T-helper 1 cell treated with Interleukin-12 subunit alpha and Interleukin-12 subunit beta and Interleukin-4 antibody, amounts not matched to agents 30 μg/mL and 1 μg/mL, for 36 hours (primary cell): Measurements from ENCODE around the gene USP7.
A peak's percentile ranks its signal among the peaks of the same experiment; 100 is the strongest.
"Not testable (repeated sequence)": the region's sequence is repeated elsewhere in the genome, so short reads cannot be mapped to it uniquely, and the experiment has no call there.

Experiments
- H3K27ac Mint-ChIP-seq: one replicate; pipeline ENCODE4 v1.8.0; 2021; ENCODE audit warnings: mild to moderate bottlenecking, mixed read lengths
- H3K27me3 Mint-ChIP-seq: one replicate; pipeline ENCODE4 v1.8.0; 2021; ENCODE audit warnings: low read depth, mixed read lengths
- H3K36me3 Mint-ChIP-seq: one replicate; pipeline ENCODE4 v1.8.0; 2021; ENCODE audit warnings: low read depth, mixed read lengths
- H3K4me1 Mint-ChIP-seq: one replicate; pipeline ENCODE4 v1.8.0; 2021; ENCODE audit warnings: low read depth, mixed read lengths
- H3K4me3 Mint-ChIP-seq: one replicate; pipeline ENCODE4 v1.8.0; 2021; ENCODE audit warnings: mild to moderate bottlenecking, moderate library complexity, mixed read lengths
- H3K9me3 Mint-ChIP-seq: one replicate; pipeline ENCODE4 v1.8.0; 2021; ENCODE audit warnings: mixed read lengths

Gene USP7

DNA sequence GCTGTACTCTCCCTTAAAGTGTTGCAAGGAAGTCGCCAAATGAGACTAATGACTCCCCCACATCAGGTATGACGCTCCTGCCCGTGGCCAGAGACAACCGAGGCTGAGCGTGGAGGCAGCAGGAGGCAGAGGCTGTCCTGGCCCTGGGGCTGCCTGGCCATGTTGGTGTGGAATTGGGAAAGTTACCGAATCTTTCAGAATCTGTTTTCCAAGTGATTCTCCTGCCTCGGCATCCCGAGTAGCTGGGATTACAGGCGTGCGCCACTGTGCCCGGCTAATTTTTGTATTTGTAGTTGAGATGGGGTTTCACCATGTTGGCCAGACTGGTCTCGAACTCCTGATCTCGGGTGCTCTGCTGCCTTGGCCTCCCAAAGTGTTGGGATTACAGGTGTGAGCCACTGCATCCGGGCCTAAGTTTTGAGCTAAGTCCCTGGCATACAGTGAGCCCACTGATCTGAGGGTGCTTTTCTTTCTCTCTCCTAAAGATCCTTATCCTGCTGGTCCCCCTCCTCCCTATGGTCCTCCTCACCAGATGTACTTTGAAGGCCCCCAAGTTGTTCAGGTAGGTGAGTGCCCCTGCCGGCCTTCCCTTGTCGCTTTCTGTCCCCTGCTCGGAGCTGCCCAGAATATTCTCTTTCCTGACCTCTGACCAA is 80.9 kb downstream of the USP7 start:
- H3K27me3 Mint-ChIP-seq, result no peaks in the 10 kb centered on the region
- H3K36me3 Mint-ChIP-seq, result peaks cover 7% of the 10 kb centered on the region
- H3K9me3 Mint-ChIP-seq, result no peaks in the 10 kb centered on the region
- no peak overlapping the region for H3K27ac Mint-ChIP-seq
- no peak overlapping the region for H3K4me3 Mint-ChIP-seq
- peaks cover 9% of the 10 kb centered on the region for H3K4me1 Mint-ChIP-seq

DNA sequence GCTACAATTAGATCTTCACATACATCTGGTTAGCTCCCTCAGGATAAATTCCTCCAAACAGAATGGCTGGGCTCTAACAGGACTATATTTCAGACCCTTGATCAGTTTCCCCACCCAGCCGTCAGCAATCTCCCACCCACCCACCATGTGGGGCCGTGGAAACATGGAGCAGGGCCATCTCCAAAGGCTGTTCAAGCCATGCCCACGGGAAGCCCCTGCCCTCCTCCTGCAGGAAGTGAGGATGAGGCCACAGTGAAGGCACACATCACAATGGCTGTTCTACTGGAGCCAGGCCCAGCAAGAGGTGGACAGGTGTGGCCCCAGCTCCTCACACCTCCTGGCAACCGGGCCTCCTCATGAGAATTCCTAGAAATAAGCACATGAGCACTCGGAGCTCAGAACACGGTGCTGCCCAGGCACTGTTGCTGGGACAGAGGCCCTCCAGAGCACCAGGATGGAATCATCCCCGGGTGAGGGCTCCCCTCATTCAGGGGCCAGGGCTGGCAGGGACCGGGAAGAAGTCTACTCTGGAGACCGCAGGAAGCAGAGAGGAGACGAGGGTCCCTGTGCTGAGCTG is 81.6 kb downstream of the USP7 start, which contains the start of gene LITAFD:
Gene LITAFD, plus strand, starts transcription at position 311 of the 577 bp plus-strand sequence. CDS start 2,005 bp downstream, outside the sequence.
- Mint-ChIP-seq H3K4me3 (no peak within 1 kb of the TSS), H3K27me3 (no peaks in the 10 kb centered on the region), H3K9me3 (no peaks in the 10 kb centered on the region), H3K36me3 (peaks cover 4% of the 10 kb centered on the region), H3K27ac (no peak within 1 kb of the TSS), H3K4me1 (peaks cover 10% of the 10 kb centered on the region)

- Mint-ChIP-seq H3K27me3 (no peaks in the 10 kb centered on the region), H3K4me3 (no peak overlapping the region), H3K27ac (no peak overlapping the region), H3K9me3 (no peaks in the 10 kb centered on the region), H3K4me1 (peaks cover 10% of the 10 kb centered on the region), H3K36me3 (no peaks in the 10 kb centered on the region)
These were observed 82.7 kb downstream of the USP7 start for GRCh38 chr16:8880839-8881510.

GRCh38 chr16:8878523-8878911 is 85.2 kb downstream of the USP7 start:
- no peak overlapping the region for H3K4me3 Mint-ChIP-seq
- H3K27me3 Mint-ChIP-seq, result no peaks in the 10 kb centered on the region
- H3K27ac Mint-ChIP-seq, result no peak overlapping the region
- H3K9me3 Mint-ChIP-seq, result no peaks in the 10 kb centered on the region
- H3K4me1 Mint-ChIP-seq, result peaks cover 13% of the 10 kb centered on the region
- H3K36me3 Mint-ChIP-seq, result no peaks in the 10 kb centered on the region

GRCh38 chr16:8877894-8878522 is 85.7 kb downstream of the USP7 start:
- H3K27ac Mint-ChIP-seq, result no peak overlapping the region
- no peaks in the 10 kb centered on the region for H3K36me3 Mint-ChIP-seq
- no peaks in the 10 kb centered on the region for H3K27me3 Mint-ChIP-seq
- no peak overlapping the region for H3K4me3 Mint-ChIP-seq
- no peaks in the 10 kb centered on the region for H3K9me3 Mint-ChIP-seq
- peaks cover 13% of the 10 kb centered on the region for H3K4me1 Mint-ChIP-seq

DNA sequence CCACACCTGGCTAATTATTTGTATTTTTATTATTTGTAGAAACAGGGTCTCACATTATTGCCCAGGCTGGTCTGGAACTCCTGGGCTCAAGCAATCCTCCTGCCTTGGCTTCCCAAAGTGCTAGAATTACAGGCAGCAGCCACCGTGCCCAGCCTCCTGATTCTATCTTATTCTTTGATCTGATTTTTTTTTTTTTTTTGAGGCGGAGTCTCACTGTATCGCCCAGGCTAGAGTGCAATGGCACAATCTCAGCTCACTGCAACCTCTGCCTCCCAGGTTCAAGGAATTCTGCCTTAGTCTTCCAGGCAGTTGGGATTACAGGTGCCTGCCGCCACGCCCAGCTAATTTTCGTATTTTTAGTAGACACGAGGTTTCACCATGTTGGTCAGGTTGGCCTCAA is 88.4 kb downstream of the USP7 start:
- not testable (repeated sequence) for H3K9me3 Mint-ChIP-seq, H3K27me3 Mint-ChIP-seq, H3K36me3 Mint-ChIP-seq, H3K27ac Mint-ChIP-seq, H3K4me3 Mint-ChIP-seq
- peaks cover 20% of the 10 kb centered on the region for H3K4me1 Mint-ChIP-seq

DNA sequence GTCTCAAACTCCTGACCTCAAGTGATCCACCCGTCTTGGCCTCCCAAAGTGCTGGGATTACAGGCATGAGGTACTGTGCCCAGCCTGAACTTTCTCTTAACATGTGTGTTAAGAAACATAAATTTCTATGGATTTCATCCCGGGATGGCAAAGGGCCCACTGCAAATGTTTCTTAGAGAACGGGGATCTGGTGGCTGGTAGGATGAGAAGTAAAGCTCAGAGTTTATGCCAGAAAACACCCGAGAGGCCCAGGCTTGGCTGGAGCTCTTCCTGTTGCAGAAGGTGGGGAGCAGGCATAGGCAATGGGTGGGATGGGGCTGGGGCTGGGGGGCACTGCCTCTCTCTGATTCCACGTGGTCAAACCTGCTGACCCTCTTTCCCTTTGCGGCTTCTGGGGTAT is 89.3 kb downstream of the USP7 start:
- H3K27ac Mint-ChIP-seq, result no peak overlapping the region
- no peaks in the 10 kb centered on the region for H3K27me3 Mint-ChIP-seq
- H3K36me3 Mint-ChIP-seq, result no peaks in the 10 kb centered on the region
- peaks cover 17% of the 10 kb centered on the region for H3K4me1 Mint-ChIP-seq
- H3K9me3 Mint-ChIP-seq, result no peaks in the 10 kb centered on the region
- H3K4me3 Mint-ChIP-seq, result no peak overlapping the region

DNA sequence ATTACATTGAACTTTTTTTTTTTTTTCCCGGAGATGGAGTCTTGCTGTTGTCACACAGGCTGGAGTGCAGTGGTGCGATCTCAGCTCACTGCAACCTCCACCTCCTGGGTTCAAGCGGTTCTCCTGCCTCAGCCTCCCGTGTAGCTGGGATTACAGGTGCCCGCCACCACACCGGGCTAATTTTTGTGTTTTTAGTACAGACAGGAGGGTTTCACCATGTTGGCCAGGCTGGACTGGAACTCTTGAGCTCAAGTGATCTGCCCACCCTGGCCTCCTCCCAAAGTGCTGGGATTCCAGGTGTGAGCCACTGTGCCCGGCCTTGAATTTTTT is 89.9 kb downstream of the USP7 start:
- H3K4me3 Mint-ChIP-seq, H3K27me3 Mint-ChIP-seq, H3K9me3 Mint-ChIP-seq, H3K36me3 Mint-ChIP-seq, H3K27ac Mint-ChIP-seq: not testable (repeated sequence)
- peaks cover 20% of the 10 kb centered on the region for H3K4me1 Mint-ChIP-seq

DNA sequence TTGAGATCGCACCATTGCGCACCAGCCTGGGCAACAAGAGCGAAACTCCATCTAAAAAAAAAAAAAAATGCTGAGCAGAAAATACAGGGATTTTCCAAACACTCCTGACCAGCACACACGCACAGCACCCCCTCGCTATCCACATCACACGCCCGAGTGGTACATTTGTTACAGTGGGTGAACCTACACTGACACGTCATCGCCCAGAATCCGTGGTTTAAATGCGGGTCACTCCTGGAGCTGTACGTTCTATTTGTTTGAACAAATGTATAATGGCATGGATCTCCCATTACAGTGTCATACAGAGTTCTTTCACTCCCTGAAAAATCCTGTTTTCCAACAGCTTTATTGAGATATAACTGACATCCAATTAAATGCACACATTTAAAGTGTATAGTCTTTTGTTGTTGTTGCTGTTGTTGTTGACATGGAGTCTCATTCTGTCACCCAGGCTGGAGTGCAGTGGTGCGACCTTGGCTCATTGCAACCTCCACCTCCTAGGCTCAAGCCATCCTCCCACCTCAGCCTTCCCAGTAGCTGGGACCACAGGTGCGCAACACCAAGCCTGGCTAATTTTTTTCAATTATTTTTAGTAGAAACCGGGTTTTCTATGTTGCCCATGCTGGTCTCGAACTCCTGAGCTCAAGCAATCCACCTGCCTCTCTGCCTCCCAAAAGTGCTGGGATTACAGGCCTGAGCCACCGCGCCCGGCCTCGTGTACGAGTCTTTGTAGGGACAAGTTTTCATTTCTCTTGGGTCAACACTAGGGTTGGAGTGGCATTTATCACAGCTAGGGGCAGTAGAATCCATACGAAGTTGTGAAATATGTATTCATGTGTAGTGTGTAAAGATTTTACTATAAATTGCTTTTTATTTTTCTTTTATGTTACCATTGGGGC is 90.5 kb downstream of the USP7 start:
- Mint-ChIP-seq H3K4me1 (peaks cover 20% of the 10 kb centered on the region), H3K36me3 (no peaks in the 10 kb centered on the region), H3K9me3 (no peaks in the 10 kb centered on the region), H3K27ac (no peak overlapping the region), H3K4me3 (no peak overlapping the region), H3K27me3 (no peaks in the 10 kb centered on the region)

GRCh38 chr16:8872071-8872470 is 91.6 kb downstream of the USP7 start:
- no peak overlapping the region for H3K4me3 Mint-ChIP-seq
- H3K27ac Mint-ChIP-seq, result no peak overlapping the region
- H3K9me3 Mint-ChIP-seq, result no peaks in the 10 kb centered on the region
- H3K4me1 Mint-ChIP-seq, result peaks cover 22% of the 10 kb centered on the region
- H3K36me3 Mint-ChIP-seq, result peaks cover 2% of the 10 kb centered on the region
- H3K27me3 Mint-ChIP-seq, result no peaks in the 10 kb centered on the region

DNA sequence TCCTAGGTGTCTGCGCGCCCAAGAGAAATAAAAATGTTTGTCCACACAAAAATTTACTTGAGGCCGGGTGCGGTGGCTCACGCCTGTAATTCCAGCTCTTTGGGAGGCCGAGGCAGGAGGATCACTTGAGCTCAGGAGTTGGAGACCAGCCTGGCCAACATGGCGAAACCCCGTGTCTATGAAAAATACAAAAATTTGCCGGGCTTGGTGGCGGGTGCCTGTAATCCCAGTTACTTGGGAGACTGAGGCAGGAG is 93.8 kb downstream of the USP7 start:
- Mint-ChIP-seq H3K4me1 (peaks cover 32% of the 10 kb centered on the region), H3K4me3 (peak overlapping the region; percentile 95)
- H3K27me3 Mint-ChIP-seq, H3K27ac Mint-ChIP-seq, H3K9me3 Mint-ChIP-seq, H3K36me3 Mint-ChIP-seq: not testable (repeated sequence)

DNA sequence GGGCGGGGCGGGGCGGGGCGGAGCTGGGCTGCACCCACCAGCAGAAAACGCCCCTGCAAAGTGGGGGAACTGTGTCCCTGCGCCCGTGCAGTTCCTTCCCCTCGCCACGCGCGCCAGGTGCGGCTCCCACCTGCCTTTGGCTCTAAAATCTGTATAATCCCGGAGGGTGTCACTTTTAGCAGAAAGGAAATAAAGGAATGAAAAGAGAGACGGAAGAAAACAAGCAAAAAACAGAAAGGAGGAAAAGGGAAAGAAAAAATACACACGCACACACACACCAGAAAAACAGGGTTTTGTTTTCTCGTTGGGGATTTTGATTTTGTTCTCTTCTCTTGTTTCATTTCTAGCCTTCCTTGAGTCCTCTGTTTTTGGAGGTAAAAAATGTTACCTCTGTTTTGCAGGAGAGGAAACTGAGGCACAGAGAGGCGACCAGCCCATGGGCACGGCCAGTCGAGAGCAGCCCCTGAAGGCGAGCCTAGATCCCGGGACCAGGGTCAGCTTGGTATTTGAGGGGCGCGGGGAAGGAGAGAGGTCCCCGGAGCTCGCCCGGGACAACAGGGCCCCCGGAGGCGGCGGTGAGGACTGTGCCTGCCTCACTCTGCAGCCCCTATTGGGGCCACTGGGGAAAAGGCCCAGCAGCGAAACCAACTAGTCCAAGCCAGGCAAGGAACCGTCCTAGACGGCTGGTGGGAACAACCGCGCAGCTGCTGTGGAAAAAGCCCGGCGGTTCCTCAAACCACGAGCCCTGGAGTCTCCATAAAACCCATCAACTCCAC is 94.3 kb downstream of the USP7 start:
- H3K4me3 Mint-ChIP-seq, result peak overlapping the region; percentile 95
- H3K9me3 Mint-ChIP-seq, result no peaks in the 10 kb centered on the region
- peaks cover 2% of the 10 kb centered on the region for H3K36me3 Mint-ChIP-seq
- H3K4me1 Mint-ChIP-seq, result peaks cover 31% of the 10 kb centered on the region
- H3K27me3 Mint-ChIP-seq, result no peaks in the 10 kb centered on the region
- peak overlapping the region; percentile 91 for H3K27ac Mint-ChIP-seq

DNA sequence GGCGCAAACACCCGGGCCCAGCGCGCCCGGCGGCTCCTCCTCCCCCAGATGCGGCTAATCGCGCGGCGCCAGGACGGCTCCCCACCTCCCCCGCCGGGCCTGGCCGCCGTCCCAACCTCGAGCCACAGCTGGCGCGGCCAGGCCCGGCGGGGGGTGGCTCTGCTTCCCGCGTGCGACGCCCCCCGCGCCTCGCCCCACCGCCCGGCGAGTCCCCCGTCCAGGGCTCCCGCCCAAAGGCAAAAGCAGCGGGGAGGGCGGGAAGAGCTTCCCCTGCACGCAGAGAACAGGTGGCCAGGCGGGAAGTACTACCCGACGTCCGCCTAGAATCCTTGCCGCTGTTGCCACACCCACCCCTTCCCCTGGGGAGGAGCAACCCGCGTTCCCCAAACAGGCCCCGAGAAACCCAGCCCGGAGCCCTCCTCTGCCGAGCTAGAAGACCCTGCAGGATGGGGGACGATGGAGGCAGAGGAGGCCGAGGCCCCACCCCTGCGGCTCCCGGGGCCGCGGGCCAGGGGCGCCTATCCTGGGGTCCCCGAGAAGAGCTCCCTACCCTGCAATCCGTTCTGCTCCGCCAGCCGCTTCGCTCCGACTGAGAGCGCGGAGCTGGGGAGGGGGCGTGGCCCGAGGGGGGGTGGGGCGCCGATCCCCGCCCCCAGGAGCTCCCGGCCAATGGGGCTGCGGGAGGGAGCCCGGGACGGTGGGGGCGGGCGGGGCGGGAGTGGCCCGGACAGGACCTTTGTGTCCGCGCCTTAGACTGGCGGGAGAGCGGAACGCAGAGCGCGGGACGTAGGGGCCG is 95.1 kb downstream of the USP7 start, which contains the start of gene CARHSP1:
Gene CARHSP1, minus strand, starts transcription at position 591 of the 796 bp plus-strand sequence. CDS start 9,678 bp downstream, outside the sequence.
- Mint-ChIP-seq H3K4me3 (peak within 1 kb of the TSS; percentile 95), H3K4me1 (peaks cover 34% of the 10 kb centered on the region), H3K27ac (peak within 1 kb of the TSS; percentile 93), H3K36me3 (peaks cover 2% of the 10 kb centered on the region), H3K9me3 (no peaks in the 10 kb centered on the region), H3K27me3 (no peaks in the 10 kb centered on the region)
